Ecto neural progenitor cell (in vitro differentiated cells): ENCODE data around the gene PTGER2.

Experiments
- DNase-seq: peaks from one replicate; pipeline ENCODE4 v3.0.0-alpha.2; 2018; ENCODE audit warnings: low spot score

Gene PTGER2

GRCh38 chr14:52338051-52338681 lies 24.1 kb downstream of the PTGER2 start:
- no peak for DNase-seq

GRCh38 chr14:52339262-52339661 lies 25.1 kb downstream of the PTGER2 start:
- DNase-seq, result no peak

DNA sequence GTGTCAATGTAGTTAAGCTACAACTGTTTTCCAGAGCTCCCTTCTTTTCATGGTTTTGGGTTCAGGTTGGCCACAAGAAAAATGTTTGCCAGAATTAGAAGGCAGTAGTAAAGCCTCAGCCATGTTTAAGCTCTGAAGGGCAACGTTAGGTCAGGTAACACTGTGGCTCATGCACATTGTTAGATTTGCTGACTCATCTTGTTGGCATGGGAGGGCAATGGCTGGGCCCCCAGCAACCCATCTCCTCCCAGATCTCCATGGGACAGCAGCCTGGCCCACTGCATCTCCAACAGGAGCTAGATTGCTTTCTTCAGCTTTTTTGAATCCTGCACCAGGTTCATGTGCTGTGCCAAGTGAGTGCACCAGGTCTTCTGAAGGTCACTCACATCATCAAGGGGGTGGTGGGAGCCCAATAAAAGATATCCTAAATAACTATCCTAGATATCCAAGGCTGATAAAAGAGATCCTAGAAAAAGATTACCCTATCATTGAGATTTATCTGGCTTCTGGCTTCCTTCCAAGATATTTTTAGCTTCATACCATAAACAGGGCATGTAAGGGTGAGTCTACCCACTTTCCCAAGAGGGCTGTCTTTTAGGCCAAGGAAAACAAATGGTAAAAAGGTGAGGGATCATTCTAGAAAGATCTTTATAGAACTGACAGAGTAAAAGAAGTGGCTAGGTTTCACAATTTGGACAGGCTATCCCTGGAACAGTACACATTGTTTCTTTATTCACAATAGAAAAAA lies 28.9 kb downstream of the PTGER2 start:
- no peak for DNase-seq

DNA sequence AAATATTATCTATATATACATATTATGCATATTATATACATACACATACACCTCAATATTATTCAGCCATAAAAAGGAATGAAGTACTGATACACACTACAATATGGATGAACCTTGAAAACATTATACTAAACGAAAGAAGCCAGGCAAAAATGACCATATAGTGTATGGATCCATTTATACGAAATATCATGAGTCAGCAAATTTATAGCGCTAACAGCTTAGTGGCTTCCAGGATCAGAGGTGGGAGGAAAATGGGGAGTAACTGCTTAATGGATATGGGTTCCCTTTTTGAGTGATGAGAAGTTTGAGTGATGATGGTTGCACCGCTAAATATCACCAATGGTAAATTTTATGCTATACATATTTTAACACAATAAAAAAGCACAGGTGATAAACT lies 32.7 kb downstream of the PTGER2 start:
- DNase-seq, result no peak

DNA sequence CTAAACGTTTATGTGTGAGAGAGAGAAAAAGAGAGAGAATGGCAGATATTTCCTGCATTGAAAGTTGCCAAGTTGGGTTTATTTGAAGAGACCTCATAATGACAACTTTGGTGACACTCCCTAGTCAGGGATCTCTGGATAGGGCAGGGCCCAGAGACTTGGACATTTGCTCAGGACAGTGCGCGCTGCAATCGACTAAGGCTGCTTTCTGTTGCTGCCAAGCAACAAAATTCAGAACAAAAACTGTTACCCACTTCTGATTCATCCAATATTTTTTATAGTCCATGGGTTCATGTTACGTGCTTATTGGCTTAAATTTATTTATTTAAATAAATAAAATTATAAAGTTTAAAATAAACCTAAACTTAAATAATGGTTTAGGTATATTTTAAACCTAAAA lies 34.2 kb downstream of the PTGER2 start:
- no peak for DNase-seq

- DNase-seq, result no peak
These were observed 34.7 kb downstream of the PTGER2 start for GRCh38 chr14:52348776-52349175.

DNA sequence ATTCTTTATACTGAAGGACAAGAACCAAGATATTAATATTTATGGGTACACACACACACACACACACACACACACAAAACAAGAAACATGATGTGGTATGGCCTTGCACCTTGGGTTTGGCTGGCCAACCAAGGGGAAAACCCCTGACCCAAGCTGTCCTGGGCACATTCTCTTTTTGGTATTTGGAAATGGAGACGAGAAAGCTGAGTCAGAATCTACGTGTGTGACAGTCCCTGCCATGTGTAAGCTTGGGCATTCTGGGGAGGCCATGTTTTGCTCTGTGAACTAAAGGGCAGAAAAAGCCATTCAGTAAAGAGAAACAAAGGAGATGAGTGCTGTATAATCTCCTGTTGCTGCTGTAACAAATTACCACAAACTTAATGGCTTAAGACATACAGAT lies 35.6 kb downstream of the PTGER2 start:
- DNase-seq, result no peak

DNA sequence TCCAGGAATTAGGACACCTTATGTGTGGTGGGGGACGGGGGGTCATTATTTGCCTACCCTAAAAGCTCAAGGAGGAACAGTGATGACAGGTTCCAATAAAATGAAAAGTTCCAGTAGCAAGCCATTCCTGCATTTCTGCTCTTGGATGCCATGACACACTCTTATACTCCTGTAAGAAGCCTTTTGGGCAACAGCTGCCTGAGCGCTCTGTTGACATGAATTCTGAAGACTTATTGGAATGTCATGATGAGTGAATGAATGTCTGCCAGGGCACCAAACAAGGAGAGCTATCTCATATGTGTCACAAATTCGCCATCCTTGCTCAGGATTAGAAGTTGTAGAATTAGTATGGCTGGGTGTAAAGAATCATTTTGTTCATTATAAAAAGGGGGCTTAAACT lies 36.3 kb downstream of the PTGER2 start:
- DNase-seq, result no peak

- no peak for DNase-seq
These were observed 37.3 kb downstream of the PTGER2 start for GRCh38 chr14:52351233-52352060.

GRCh38 chr14:52352061-52352491 lies 38.0 kb downstream of the PTGER2 start:
- DNase-seq, result no peak

- DNase-seq, result no peak
These were observed 38.5 kb downstream of the PTGER2 start for GRCh38 chr14:52352569-52352968.

DNA sequence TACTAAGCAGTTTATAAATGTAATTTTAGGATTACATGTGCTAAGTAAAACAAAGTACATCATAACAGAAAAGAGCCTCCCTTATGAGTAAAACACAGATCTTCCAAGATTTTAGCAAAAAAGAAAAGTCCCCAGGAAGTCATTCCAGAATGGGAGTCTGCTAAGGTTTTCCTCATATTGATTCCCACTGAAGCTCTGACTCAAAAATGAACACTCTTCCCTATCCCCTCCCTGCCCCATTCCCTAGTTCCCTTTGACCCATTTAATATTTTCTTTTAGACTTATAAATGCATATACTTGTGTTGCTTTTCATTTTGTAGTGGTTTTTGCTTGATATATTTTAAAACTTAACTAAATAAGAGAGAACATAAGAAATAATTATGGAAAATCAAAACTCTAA lies 40.1 kb downstream of the PTGER2 start:
- no peak for DNase-seq

DNA sequence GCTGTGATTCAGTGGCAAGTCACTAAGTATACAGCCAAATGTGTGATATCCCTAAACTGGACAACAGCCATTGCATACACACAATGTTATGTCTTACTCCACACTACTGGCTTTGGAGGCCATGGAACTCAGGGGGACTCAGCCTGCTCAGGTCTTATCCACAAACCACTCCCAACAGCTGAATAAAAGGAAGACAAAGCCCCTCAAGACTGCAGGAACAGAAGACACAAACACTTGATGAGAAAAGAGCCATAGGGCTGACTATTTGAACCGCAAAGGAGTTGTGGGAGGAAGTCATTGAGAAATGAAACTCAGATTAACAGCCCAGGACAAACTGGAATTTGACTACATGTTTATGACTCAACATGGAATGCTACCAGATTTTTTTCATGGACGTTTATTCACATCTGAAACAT lies 40.9 kb downstream of the PTGER2 start:
- no peak for DNase-seq

- no peak for DNase-seq
These were observed 41.4 kb downstream of the PTGER2 start for GRCh38 chr14:52355526-52355925.

- no peak for DNase-seq
These were observed 41.9 kb downstream of the PTGER2 start for GRCh38 chr14:52356025-52356424.

GRCh38 chr14:52360831-52361230 lies 46.7 kb downstream of the PTGER2 start:
- no peak for DNase-seq

GRCh38 chr14:52363041-52363704 lies 49.1 kb downstream of the PTGER2 start:
- no peak for DNase-seq

DNA sequence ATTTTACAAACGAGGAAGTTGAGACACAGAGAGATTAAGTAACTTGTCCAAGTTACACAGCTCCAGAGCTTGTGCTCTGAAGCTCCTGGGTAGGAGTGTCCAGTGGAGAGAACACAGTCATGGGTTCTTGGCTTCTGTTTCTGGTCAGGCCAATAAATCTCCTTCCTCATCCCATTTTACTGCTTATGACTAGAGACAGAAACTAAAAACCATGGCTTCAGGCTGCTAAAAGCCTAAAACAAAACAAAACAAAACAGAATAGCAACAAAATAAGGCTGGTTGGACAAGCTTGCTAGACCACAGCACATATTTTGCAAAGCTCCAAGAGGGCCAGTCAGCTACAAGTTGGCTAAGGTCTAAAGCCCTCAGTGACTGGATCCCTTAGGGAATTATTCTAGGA lies 49.8 kb downstream of the PTGER2 start:
- no peak for DNase-seq

DNA sequence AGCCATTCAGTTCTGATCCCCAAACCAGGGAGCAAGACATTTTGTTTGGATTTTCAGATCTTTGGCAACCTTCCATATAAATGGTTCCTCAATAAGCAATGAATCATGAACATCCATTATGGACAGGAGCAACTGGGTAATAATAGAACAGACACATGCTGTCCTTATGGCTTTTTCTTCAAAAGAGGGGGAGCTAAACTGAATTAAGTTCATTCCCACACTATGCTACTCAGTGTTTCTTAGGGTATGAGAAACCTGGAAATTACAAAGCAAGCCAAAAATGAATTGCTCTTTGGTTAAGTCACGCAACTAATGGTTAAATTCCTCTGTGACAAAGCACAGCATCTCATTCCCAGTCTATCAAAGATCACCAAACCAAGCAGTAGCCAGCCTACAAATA lies 51.0 kb downstream of the PTGER2 start:
- no peak for DNase-seq

DNA sequence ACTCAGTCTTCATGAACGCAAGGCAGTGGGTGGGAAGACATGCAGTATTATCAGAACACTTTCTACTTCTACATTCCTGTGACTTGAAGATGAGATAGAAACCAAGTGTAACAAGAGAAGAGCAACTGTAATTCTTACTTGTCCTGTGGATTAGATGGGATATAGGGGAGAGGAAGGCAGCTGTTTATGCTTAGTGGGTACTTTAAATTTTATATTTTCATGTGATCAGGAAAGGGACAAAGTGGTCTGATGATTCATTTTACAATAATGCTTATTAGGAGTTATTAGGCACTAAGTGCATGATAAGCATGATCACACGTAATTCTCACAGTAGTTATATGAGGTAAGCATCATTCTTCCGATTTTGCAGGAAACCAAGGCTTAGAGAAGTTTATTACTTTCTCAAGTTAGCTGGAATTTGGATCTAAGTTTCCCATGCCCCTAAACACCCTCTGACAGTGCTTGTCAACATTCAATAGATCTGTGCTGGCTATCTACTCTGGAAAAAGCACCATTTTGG lies 52.7 kb downstream of the PTGER2 start:
- no peak for DNase-seq

GRCh38 chr14:52369305-52369801 lies 55.2 kb downstream of the PTGER2 start:
- no peak for DNase-seq

DNA sequence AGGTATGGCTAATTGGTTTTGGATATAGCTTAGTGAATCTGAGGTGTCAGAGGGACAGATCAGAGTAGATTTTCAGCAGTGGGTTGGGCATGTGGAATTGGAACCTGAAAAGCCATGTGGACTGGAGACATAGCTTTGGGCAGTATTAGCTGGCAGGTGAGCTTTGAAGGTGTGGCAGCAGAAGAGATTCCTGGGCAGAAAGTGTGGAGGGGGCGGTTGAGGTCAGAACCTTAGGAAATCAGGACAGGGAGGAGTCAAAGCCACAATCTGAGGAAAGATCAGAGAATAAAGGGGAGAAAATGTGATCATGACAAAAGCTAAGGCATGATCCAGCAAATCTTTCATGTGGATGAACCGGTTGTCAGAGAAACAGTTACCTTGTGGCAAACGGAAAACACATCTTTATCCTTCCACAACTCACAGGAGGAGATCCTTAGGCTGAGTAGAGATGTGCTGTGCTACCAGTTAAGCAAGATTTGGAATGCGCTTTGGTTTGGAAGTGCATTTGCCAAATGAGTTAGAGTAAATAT lies 56.4 kb downstream of the PTGER2 start:
- no peak for DNase-seq
